Measurements from ENCODE around the gene LRIT2. TPM values are rescaled to one million over a fixed set of nuclear protein-coding genes. Genes with fewer than 3 reads are reported as not detected.
A peak's percentile ranks its signal among the peaks of the same experiment; 100 is the strongest.

LRIT2 gene
- total RNA-seq, 4 donors from 2014 or later = 0.23 TPM; not detected in 3

GRCh38 chr10:84195044-84195830 lies 30.1 kb downstream of the LRIT2 start:
- peak overlapping the region; percentile 9 for H3K4me3 ChIP-seq (ENCODE audit: low read depth, poor library complexity, severe bottlenecking)
- no peak for TF ChIP-seq CTCF (IDR thresholded peaks at IDR 0.05)
- TF ChIP-seq POLR2A (IDR thresholded peaks at IDR 0.05) = no peak
- 16 to 22% methylated on average over 36 to 38 of the region's 43 CpGs for WGBS, 2 donors
- DNase-seq (ENCODE audit: low spot score in 2 of 2) = peak in 1 of 2 donors; percentile 82
- intact Hi-C loops (cut with DNase I; ENCODE audit: low total_unique reads) = no loop called here

GRCh38 chr10:84194424-84195043 lies 30.8 kb downstream of the LRIT2 start, which contains the start of gene CDHR1:
CDHR1 (plus strand) TSS chr10:84194537; CDS start chr10:84194761, 224 bp downstream.
- no peak for DNase-seq (ENCODE audit: low spot score in 2 of 2)
- H3K4me3 ChIP-seq (ENCODE audit: low read depth, poor library complexity, severe bottlenecking) = peak within 1 kb of the TSS; percentile 9
- 2% methylated on average over 31 to 44 of the region's 61 CpGs for WGBS, 2 donors
- intact Hi-C loops (cut with DNase I; ENCODE audit: low total_unique reads) = no loop called here
- TF ChIP-seq CTCF (IDR thresholded peaks at IDR 0.05) (no peak), POLR2A (IDR thresholded peaks at IDR 0.05) (no peak)

- 11 to 13% methylated on average over 5 of the region's 5 CpGs for WGBS, 2 donors
- peak in 1 of 2 donors; percentile 78 for DNase-seq (ENCODE audit: low spot score in 2 of 2)
- no peak overlapping the region for H3K4me3 ChIP-seq (ENCODE audit: low read depth, poor library complexity, severe bottlenecking)
- intact Hi-C loops (cut with DNase I; ENCODE audit: low total_unique reads) = no loop called here
- TF ChIP-seq CTCF (IDR thresholded peaks at IDR 0.05) (no peak), POLR2A (IDR thresholded peaks at IDR 0.05) (no peak)
These were observed 31.4 kb downstream of the LRIT2 start for GRCh38 chr10:84193846-84194423.

GRCh38 chr10:84193327-84193726 lies 32.0 kb downstream of the LRIT2 start:
- intact Hi-C loops (cut with DNase I; ENCODE audit: low total_unique reads) = no loop called here
- TF ChIP-seq POLR2A (IDR thresholded peaks at IDR 0.05) = no peak
- no peak for TF ChIP-seq CTCF (IDR thresholded peaks at IDR 0.05)
- WGBS, 2 donors = 88 to 92% methylated on average over 2 of the region's 2 CpGs
- DNase-seq (ENCODE audit: low spot score in 2 of 2) = no peak
- H3K4me3 ChIP-seq (ENCODE audit: low read depth, poor library complexity, severe bottlenecking) = no peak overlapping the region

GRCh38 chr10:84191106-84191505 lies 34.2 kb downstream of the LRIT2 start:
- intact Hi-C loops (cut with DNase I; ENCODE audit: low total_unique reads) = no loop called here
- no peak overlapping the region for H3K4me3 ChIP-seq (ENCODE audit: low read depth, poor library complexity, severe bottlenecking)
- TF ChIP-seq POLR2A (IDR thresholded peaks at IDR 0.05) (no peak), CTCF (IDR thresholded peaks at IDR 0.05) (no peak)
- no peak for DNase-seq (ENCODE audit: low spot score in 2 of 2)
- WGBS, 2 donors = 43 to 45% methylated on average over 5 of the region's 5 CpGs

All from lower leg skin (tissue), 4 donors.